GM12865 (cell line): Measurements from ENCODE around the gene SFTPB.
"Not testable (repeated sequence)": the region's sequence is repeated elsewhere in the genome, so short reads cannot be mapped to it uniquely, and the experiment has no call there.

ENCODE experiments used
- DNase-seq: peaks from one replicate; pipeline ENCODE4 v3.0.0; 2010; ENCODE audit warnings: low read depth
- H3K4me3 ChIP-seq: 2 replicates; pipeline ENCODE4 v1.5.1; 2011; ENCODE audit warnings: mild to moderate bottlenecking, low read depth, low read length, control low read depth
- TF ChIP-seq, protein P1 (sequence below): IDR thresholded peaks from 2 replicates; pipeline ENCODE4 v1.5.1; 2011; ENCODE audit warnings: low read length, control low read depth, low read depth, inconsistent platforms; ENCODE audit not compliant: insufficient read depth; ENCODE audit errors: missing control alignments

Gene SFTPB

DNA sequence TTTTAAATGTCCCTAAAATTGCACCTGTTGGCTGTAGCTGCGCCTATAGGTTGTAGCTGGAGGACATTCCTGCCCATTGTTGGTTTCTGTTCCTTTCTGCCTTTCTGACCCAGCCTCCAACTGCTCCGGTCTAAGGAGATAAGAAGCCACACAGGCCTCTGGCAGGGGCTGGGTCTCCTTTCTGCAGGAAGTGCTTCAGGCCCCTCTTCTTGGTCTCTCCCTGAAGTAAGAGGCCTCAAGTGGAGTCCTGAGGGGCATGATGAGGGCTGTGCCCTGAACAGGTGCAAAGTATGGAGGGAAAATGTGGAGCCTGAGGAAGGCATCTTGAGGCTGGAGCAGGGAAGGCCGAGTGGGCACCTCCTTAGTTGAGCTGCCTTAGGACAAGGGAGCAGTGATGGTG, 10.4 kb upstream of the SFTPB start:
- DNase-seq, result no peak
- TF ChIP-seq, protein P1, sequence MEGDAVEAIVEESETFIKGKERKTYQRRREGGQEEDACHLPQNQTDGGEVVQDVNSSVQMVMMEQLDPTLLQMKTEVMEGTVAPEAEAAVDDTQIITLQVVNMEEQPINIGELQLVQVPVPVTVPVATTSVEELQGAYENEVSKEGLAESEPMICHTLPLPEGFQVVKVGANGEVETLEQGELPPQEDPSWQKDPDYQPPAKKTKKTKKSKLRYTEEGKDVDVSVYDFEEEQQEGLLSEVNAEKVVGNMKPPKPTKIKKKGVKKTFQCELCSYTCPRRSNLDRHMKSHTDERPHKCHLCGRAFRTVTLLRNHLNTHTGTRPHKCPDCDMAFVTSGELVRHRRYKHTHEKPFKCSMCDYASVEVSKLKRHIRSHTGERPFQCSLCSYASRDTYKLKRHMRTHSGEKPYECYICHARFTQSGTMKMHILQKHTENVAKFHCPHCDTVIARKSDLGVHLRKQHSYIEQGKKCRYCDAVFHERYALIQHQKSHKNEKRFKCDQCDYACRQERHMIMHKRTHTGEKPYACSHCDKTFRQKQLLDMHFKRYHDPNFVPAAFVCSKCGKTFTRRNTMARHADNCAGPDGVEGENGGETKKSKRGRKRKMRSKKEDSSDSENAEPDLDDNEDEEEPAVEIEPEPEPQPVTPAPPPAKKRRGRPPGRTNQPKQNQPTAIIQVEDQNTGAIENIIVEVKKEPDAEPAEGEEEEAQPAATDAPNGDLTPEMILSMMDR, result no peak
- H3K4me3 ChIP-seq, result no peak overlapping the region

DNA sequence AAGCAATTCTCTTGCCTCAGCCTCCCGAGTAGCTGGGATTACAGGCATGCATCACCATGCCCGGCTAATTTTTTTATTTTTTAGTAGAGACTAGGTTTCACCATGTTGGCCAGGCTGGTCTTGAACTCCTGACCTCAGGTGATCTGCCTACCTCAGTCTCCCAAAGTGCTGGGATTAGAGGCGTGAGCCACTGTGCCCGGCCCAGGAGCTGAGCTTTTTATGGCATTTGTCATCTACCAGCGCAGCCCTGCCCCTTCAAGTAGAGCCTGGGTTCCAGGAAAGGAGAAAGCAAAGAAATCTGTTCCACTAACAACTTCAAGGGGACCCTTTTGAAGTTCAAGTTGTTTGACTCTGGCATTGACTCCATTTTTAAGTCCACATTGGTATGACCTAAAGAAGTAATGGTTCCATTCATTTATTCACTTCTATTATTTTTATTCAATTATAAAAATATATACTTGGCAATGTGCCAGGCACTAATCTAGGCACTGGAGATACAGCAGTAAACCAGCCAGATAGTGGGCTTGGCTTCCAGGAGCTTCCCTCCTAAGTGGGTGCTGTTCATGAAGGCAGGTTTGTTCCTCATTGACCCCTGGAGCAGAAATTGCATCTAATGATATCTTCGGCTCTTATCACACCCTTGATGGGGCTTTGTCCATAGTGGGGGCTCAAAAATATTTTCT, 8.0 kb upstream of the SFTPB start:
- TF ChIP-seq, protein P1, result no peak
- DNase-seq, result no peak
- H3K4me3 ChIP-seq, result no peak overlapping the region

DNA sequence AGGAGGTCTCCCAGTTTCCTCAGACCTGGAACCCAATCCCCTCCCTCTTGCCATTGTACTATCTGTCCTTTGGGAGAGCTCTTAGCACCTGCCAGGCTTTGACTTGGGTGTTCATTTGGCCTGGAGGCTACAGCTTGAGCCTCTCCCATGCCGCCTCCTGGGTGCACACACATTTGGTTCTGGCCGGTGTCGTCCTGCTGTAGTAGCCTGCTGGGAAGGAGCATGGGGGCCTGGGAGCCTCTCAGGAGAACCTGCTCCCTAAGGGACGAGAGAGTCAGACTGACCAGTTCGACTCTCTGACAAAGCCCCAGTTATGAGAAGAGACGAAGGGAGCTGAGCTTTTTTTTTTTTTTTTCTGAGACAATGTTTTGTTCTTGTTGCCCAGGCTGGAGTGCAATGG, 7.4 kb upstream of the SFTPB start:
- DNase-seq, result no peak
- H3K4me3 ChIP-seq, result no peak overlapping the region
- TF ChIP-seq, protein P1, result no peak

DNA sequence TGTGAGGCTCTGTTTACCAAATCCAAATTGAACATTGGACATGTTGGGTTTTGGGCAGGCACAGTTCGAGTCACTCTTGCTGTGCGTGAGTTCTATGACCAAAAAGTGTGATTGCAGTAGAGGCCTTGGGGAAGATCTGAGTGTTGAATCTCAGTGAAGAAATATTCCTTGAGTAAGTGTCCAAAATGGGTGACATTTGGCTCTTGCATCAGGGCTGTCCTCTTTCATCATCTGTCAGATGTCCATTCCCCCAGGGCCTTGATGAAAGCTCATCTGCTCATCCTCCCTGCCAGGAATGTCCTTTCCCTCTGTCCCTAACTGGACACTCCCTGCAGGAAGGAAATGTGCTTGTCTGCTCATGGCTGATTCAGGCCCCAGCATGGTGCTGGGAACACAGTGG, 6.4 kb upstream of the SFTPB start:
- TF ChIP-seq, protein P1, result no peak
- H3K4me3 ChIP-seq, result no peak overlapping the region
- no peak for DNase-seq

DNA sequence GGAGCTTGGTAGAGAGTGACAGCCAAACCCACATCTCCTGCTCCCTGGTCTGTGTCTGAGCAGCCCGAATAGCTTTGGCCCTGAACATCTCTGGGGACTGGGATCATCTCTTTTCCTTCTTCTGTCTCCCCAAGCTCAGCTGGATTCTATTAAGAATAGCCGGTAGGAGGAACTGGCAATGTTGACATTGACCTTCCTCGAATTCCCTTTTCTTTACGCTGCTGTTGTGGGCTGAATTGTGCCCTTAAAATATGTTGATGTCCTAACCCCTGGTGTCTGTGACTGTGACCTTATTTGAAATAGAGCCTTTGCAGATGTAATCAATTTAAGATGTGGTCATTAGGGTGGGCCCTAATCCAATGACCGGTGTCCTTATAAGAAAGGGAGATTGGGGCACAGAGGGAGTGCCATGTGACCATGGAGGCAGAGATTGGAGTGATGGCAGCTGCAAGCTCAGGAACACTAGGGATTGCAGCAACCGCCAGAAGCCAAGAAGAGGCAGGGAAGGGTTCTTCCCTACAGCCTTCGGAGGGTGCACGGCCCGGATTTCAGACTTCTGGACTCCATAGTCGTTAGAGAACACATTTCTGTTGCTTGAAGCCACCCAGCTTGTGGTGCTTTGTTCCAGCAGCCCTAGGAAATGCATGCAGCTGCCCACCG, 5.8 kb upstream of the SFTPB start:
- no peak for DNase-seq
- TF ChIP-seq, protein P1, result no peak
- no peak overlapping the region for H3K4me3 ChIP-seq

DNA sequence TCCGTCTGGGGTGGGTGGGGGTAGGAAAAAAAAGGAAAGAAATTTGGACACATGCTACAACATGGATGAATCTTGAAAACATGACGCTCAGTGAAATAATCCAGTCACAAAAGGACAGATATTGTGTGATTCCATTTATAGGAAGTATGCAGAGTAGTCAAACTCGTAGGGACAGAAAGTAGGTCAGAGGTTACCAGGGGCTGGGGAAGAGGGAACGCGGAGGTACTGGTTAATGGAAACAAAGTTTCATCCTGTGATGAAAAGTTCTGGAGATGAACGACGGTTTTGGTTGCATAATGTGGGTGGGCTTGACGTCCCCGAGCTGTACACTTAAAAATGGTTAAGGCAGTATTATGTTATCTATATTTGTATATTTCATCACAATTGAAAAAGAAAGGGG, 4.5 kb upstream of the SFTPB start:
- H3K4me3 ChIP-seq, result no peak overlapping the region
- TF ChIP-seq, protein P1, result no peak
- DNase-seq, result no peak

DNA sequence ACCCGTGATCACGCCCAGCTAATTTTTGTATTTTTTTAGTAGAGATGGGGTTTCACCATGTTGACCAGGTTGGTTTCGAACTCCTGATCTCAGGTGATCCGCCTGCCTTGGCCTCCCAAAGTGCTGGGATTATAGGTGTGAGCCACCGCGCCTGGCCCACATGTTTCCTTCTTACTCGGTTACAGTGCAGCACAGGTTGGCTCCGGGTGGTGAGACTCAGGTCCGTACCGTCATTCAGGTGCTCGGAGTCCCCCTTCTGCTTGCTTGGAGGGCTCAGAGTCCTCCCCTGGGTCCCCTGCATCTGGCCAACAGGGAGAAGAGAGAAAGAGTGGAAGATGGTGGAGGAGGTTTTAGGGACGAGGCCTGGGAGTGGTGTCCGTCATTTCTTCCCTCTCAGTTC, 2.4 kb upstream of the SFTPB start:
- not testable (repeated sequence) for DNase-seq, H3K4me3 ChIP-seq
